Loucy (cell line): ENCODE data around the gene SCTR.

Source experiments
- EZH2phosphoT487 ChIP-seq: fragments of 200-600 bp; IDR thresholded peaks from 2 replicates; pipeline ENCODE4 v1.6.1; 2018; ENCODE audit warnings: antibody characterized with exemption, mild to moderate bottlenecking, moderate library complexity, borderline replicate concordance
- TF ChIP-seq, protein P1 (sequence below): fragments of 200-600 bp; sonication (generic); conservative IDR thresholded peaks from 2 replicates; pipeline ENCODE4 v1.5.1; 2014; ENCODE audit warnings: mild to moderate bottlenecking, antibody characterized with exemption, low read length

DNA sequence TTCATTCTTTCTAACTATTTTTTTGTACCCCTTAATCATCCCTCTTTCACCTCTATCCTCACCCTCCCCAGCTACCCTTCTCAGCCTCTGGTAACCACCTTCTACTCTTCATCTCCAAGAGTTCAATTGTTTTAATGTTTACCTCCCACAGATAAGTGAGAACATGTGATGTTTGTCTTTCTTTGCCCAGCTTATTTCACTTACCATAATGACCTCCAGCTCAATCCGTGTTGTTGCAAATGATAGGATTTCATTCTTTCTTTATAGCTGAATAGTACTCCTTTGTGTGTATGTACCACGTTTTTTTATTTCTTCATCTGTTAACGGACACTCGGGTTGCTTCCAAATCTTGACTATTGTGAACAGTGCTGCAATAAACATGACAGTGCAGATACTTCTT is 114.8 kb downstream of the SCTR start:
- TF ChIP-seq, protein P1, sequence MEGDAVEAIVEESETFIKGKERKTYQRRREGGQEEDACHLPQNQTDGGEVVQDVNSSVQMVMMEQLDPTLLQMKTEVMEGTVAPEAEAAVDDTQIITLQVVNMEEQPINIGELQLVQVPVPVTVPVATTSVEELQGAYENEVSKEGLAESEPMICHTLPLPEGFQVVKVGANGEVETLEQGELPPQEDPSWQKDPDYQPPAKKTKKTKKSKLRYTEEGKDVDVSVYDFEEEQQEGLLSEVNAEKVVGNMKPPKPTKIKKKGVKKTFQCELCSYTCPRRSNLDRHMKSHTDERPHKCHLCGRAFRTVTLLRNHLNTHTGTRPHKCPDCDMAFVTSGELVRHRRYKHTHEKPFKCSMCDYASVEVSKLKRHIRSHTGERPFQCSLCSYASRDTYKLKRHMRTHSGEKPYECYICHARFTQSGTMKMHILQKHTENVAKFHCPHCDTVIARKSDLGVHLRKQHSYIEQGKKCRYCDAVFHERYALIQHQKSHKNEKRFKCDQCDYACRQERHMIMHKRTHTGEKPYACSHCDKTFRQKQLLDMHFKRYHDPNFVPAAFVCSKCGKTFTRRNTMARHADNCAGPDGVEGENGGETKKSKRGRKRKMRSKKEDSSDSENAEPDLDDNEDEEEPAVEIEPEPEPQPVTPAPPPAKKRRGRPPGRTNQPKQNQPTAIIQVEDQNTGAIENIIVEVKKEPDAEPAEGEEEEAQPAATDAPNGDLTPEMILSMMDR: no peak
- TF ChIP-seq EZH2phosphoT487: no peak
